Activated B cell treated with CpG ODN at 0.5 μM for 24 hours (primary cell): ENCODE measurements around the gene TCEA2. TPM values are rescaled to one million over a fixed set of nuclear protein-coding genes. Genes with fewer than 3 reads are reported as not detected.

Experiments used
- ATAC-seq: fragments of 200-7000 bp; cut with Tn5 transposase; one replicate; pipeline ENCODE4 v1.10.0; 2021; ENCODE audit warnings: low read depth, mild to moderate bottlenecking, moderate library complexity
- CTCF ChIA-PET: fragments of 350-600 bp; sonication (Branson Sonifier 250); formaldehyde crosslinking; loops from one replicate; lab custom pipeline; 2021; ENCODE audit warnings: antibody characterized with exemption; lab: Charles Lee
- POLR2A ChIA-PET: fragments of 350-600 bp; sonication (Branson Sonifier 250); formaldehyde crosslinking; loops from one replicate; lab custom pipeline; 2021; ENCODE audit warnings: antibody characterized with exemption; lab: Charles Lee
- DNase-seq: peaks from one replicate; pipeline ENCODE4 v3.0.0; 2022
- H3K27ac Mint-ChIP-seq: one replicate; pipeline ENCODE4 v1.8.0; 2020; ENCODE audit warnings: mixed read lengths
- H3K27me3 Mint-ChIP-seq: one replicate; pipeline ENCODE4 v1.8.0; 2021; ENCODE audit warnings: mixed read lengths
- H3K36me3 Mint-ChIP-seq: one replicate; pipeline ENCODE4 v1.8.0; 2021; ENCODE audit warnings: low read depth, mixed read lengths
- H3K4me1 Mint-ChIP-seq: one replicate; pipeline ENCODE4 v1.8.0; 2021; ENCODE audit warnings: mixed read lengths
- H3K4me3 Mint-ChIP-seq: one replicate; pipeline ENCODE4 v1.8.0; 2020; ENCODE audit warnings: mild to moderate bottlenecking, mixed read lengths
- H3K9me3 Mint-ChIP-seq: one replicate; pipeline ENCODE4 v1.8.0; 2020; ENCODE audit warnings: mixed read lengths
- CTCF ChIP-seq: fragments of 200-600 bp; IDR thresholded peaks from one replicate; pipeline ENCODE4 v1.8.0; 2022; ENCODE audit warnings: antibody characterized with exemption, mild to moderate bottlenecking
- intact Hi-C: fragments of 100-400 bp; cut with micrococcal nuclease; formaldehyde crosslinking; loops from one replicate; pipeline ENCODE4 v1.15.1; 2024
- total RNA-seq: library from RNA; stranded (reverse); gene quantifications from 2 replicates; pipeline ENCODE4 v1.2.3, GENCODE V29; 2022

Gene TCEA2
- total RNA-seq, 1 donor from 2014 or later: 20.3 TPM

- Mint-ChIP-seq H3K4me3 (peak overlapping the region; percentile 65), H3K9me3 (peaks cover 3% of the 10 kb centered on the region), H3K4me1 (peaks cover 39% of the 10 kb centered on the region), H3K27me3 (peaks cover 5% of the 10 kb centered on the region), H3K27ac (peak overlapping the region; percentile 83), H3K36me3 (peaks cover 17% of the 10 kb centered on the region)
- ATAC-seq: peak; percentile 87
- POLR2A ChIA-PET: interaction anchor here (0.6 to 3.0 kb wide), 8 partner anchors 16 to 579 kb away, joined by 4 to 27 read pairs (median 6); partner anchors contain the start of genes LKAAEAR1, OPRL1, PPDPF and PRPF6
- peak; percentile 63 for DNase-seq
- intact Hi-C loops: loop anchor here (1.0 to 10.0 kb wide), 5 partner anchors 16 to 235 kb away; partner anchors contain the start of genes ABHD16B, C20orf204, LKAAEAR1 and RGS19
- TF ChIP-seq CTCF: no peak
- CTCF ChIA-PET: interaction anchor here (2.1 to 2.4 kb wide), 2 partner anchors 17 to 21 kb away, joined by 11 to 13 read pairs; no protein-coding TSS in a partner anchor
Measured at GRCh38 chr20:64099880-64100565, 37.0 kb downstream of the TCEA2 start.

- POLR2A ChIA-PET: interaction anchor here (0.7 to 3.0 kb wide), 6 partner anchors 16 to 580 kb away, joined by 4 to 27 read pairs (median 10); partner anchors contain the start of genes LKAAEAR1, OPRL1, PPDPF and PRPF6
- no peak for TF ChIP-seq CTCF
- CTCF ChIA-PET: interaction anchor here (2.1 to 2.4 kb wide), 2 partner anchors 17 to 20 kb away, joined by 11 to 13 read pairs; no protein-coding TSS in a partner anchor
- peaks cover 38% of the 10 kb centered on the region for H3K4me1 Mint-ChIP-seq
- intact Hi-C loops: loop anchor here (1.0 to 10.0 kb wide), 5 partner anchors 16 to 236 kb away; partner anchors contain the start of genes ABHD16B, C20orf204, LKAAEAR1 and RGS19
- H3K27me3 Mint-ChIP-seq: peaks cover 5% of the 10 kb centered on the region
- peak overlapping the region; percentile 83 for H3K27ac Mint-ChIP-seq
- H3K9me3 Mint-ChIP-seq: peaks cover 3% of the 10 kb centered on the region
- peak overlapping the region; percentile 65 for H3K4me3 Mint-ChIP-seq
- DNase-seq (no peak), ATAC-seq (peak; percentile 16)
- H3K36me3 Mint-ChIP-seq: peaks cover 17% of the 10 kb centered on the region
Measured at GRCh38 chr20:64100566-64100888, 37.5 kb downstream of the TCEA2 start.

- intact Hi-C loops: loop anchor here (1.0 to 10.0 kb wide), 5 partner anchors 17 to 236 kb away; partner anchors contain the start of genes ABHD16B, C20orf204, LKAAEAR1 and RGS19
- POLR2A ChIA-PET: interaction anchor here (1.0 to 3.0 kb wide), 6 partner anchors 17 to 460 kb away, joined by 4 to 27 read pairs (median 12); partner anchors contain the start of genes LKAAEAR1, OPRL1 and RGS19
- CTCF ChIA-PET: interaction anchor here (0.6 to 2.4 kb wide), 7 partner anchors 10 to 23 kb away, joined by 3 to 18 read pairs (median 7); partner anchors contain the start of gene LKAAEAR1
- no peak for TF ChIP-seq CTCF
- no peak for DNase-seq
- no peak for ATAC-seq
- Mint-ChIP-seq H3K27me3 (peaks cover 5% of the 10 kb centered on the region), H3K27ac (peak overlapping the region; percentile 83), H3K4me3 (peak overlapping the region; percentile 65), H3K4me1 (peaks cover 33% of the 10 kb centered on the region), H3K9me3 (peaks cover 3% of the 10 kb centered on the region), H3K36me3 (peaks cover 17% of the 10 kb centered on the region)
Measured at GRCh38 chr20:64100946-64101688, 38.1 kb downstream of the TCEA2 start.

GRCh38 chr20:64101731-64102621, 39.0 kb downstream of the TCEA2 start:
- TF ChIP-seq CTCF: no peak
- ChIA-PET POLR2A (interaction anchor here (0.9 to 2.3 kb wide), 5 partner anchors 18 to 24 kb away, joined by 3 to 12 read pairs (median 6); partner anchors contain the start of genes LKAAEAR1, OPRL1 and RGS19), CTCF (interaction anchor here (0.6 to 2.3 kb wide), 6 partner anchors 9 to 24 kb away, joined by 3 to 18 read pairs (median 4); partner anchors contain the start of gene LKAAEAR1)
- DNase-seq (peak; percentile 81), ATAC-seq (peak; percentile 42)
- H3K27ac Mint-ChIP-seq: no peak overlapping the region
- H3K9me3 Mint-ChIP-seq: no peaks in the 10 kb centered on the region
- peaks cover 5% of the 10 kb centered on the region for H3K27me3 Mint-ChIP-seq
- H3K36me3 Mint-ChIP-seq: peaks cover 12% of the 10 kb centered on the region
- H3K4me1 Mint-ChIP-seq: peaks cover 32% of the 10 kb centered on the region
- H3K4me3 Mint-ChIP-seq: peak overlapping the region; percentile 82
- intact Hi-C loops: loop anchor here (1.0 to 10.0 kb wide), 4 partner anchors 18 to 237 kb away; partner anchors contain the start of genes ABHD16B, C20orf204, TCEA2 and TPD52L2
